ENCODE data around the gene SLC43A3. TPM values are rescaled to one million over a fixed set of nuclear protein-coding genes. Genes with fewer than 3 reads are reported as not detected.

SLC43A3 gene
- total RNA-seq, 2 donors from 2014 or later = 10.6 to 13.8 TPM

GRCh38 chr11:57440744-57441414, 14.0 kb upstream of the SLC43A3 start:
- TF ChIP-seq CTCF (conservative IDR thresholded peaks at IDR 0.05) = no peak
- no peak overlapping the region for H3K4me3 Mint-ChIP-seq
- no peaks in the 10 kb centered on the region for H3K4me1 Mint-ChIP-seq
- no peaks in the 10 kb centered on the region for H3K9me3 Mint-ChIP-seq
- Histone ChIP-seq H3K4me3 (ENCODE audit: low read length) (no peak overlapping the region), H3K4me1 (ENCODE audit: control insufficient read depth, insufficient read depth, low read length) (no peaks in the 10 kb centered on the region), H3K36me3 (ENCODE audit: control insufficient read depth, insufficient read depth, low read length) (no peaks in the 10 kb centered on the region), H3K9ac (ENCODE audit: extremely low read depth, low read length, poor library complexity, severe bottlenecking) (no peak overlapping the region), H3K27ac (ENCODE audit: low read depth, low read length) (no peak overlapping the region), H3K27me3 (ENCODE audit: control insufficient read depth, insufficient read depth, low read length, poor library complexity, severe bottlenecking) (no peaks in the 10 kb centered on the region), H3K9me3 (ENCODE audit: control insufficient read depth, low read length) (no peaks in the 10 kb centered on the region)
- 87% methylated on average over 4 of the region's 4 CpGs; no CpG with 5 or more reads in 1 of the 2 experiments for WGBS, 2 experiments (ENCODE audit: insufficient coverage in 1 of 2, insufficient read length in 1 of 2)
- H3K27ac Mint-ChIP-seq = no peak overlapping the region
- DNase-seq = no peak
- peaks cover 10% of the 10 kb centered on the region for H3K27me3 Mint-ChIP-seq (ENCODE audit: insufficient read depth)
- no peaks in the 10 kb centered on the region for H3K36me3 Mint-ChIP-seq (ENCODE audit: low read depth)

GRCh38 chr11:57439786-57440185, 12.9 kb upstream of the SLC43A3 start:
- Histone ChIP-seq H3K36me3 (ENCODE audit: control insufficient read depth, insufficient read depth, low read length) (no peaks in the 10 kb centered on the region), H3K27me3 (ENCODE audit: control insufficient read depth, insufficient read depth, low read length, poor library complexity, severe bottlenecking) (peaks cover 6% of the 10 kb centered on the region), H3K4me3 (ENCODE audit: low read length) (no peak overlapping the region), H3K27ac (ENCODE audit: low read depth, low read length) (no peak overlapping the region), H3K9me3 (ENCODE audit: control insufficient read depth, low read length) (no peaks in the 10 kb centered on the region), H3K4me1 (ENCODE audit: control insufficient read depth, insufficient read depth, low read length) (no peaks in the 10 kb centered on the region), H3K9ac (ENCODE audit: extremely low read depth, low read length, poor library complexity, severe bottlenecking) (no peak overlapping the region)
- TF ChIP-seq CTCF (conservative IDR thresholded peaks at IDR 0.05) = no peak
- Mint-ChIP-seq H3K36me3 (ENCODE audit: low read depth) (no peaks in the 10 kb centered on the region), H3K4me1 (no peaks in the 10 kb centered on the region), H3K27ac (no peak overlapping the region), H3K27me3 (ENCODE audit: insufficient read depth) (peaks cover 12% of the 10 kb centered on the region), H3K9me3 (no peaks in the 10 kb centered on the region), H3K4me3 (no peak overlapping the region)
- 80 to 82% methylated on average over 6 of the region's 6 CpGs for WGBS, 2 experiments (ENCODE audit: insufficient coverage in 1 of 2, insufficient read length in 1 of 2)
- no peak for DNase-seq

GRCh38 chr11:57438345-57439285, 11.7 kb upstream of the SLC43A3 start:
- H3K36me3 ChIP-seq (ENCODE audit: control insufficient read depth, insufficient read depth, low read length) = no peaks in the 10 kb centered on the region
- H3K4me3 ChIP-seq (ENCODE audit: low read length) = no peak overlapping the region
- peaks cover 6% of the 10 kb centered on the region for H3K27me3 ChIP-seq (ENCODE audit: control insufficient read depth, insufficient read depth, low read length, poor library complexity, severe bottlenecking)
- no peaks in the 10 kb centered on the region for H3K36me3 Mint-ChIP-seq (ENCODE audit: low read depth)
- peaks cover 17% of the 10 kb centered on the region for H3K27me3 Mint-ChIP-seq (ENCODE audit: insufficient read depth)
- DNase-seq = no peak
- no peak overlapping the region for H3K27ac ChIP-seq (ENCODE audit: low read depth, low read length)
- H3K9me3 Mint-ChIP-seq = no peaks in the 10 kb centered on the region
- WGBS, 2 experiments (ENCODE audit: insufficient coverage in 1 of 2, insufficient read length in 1 of 2) = 94 to 96% methylated on average over 11 to 12 of the region's 12 CpGs
- no peaks in the 10 kb centered on the region for H3K4me1 ChIP-seq (ENCODE audit: control insufficient read depth, insufficient read depth, low read length)
- no peak overlapping the region for H3K4me3 Mint-ChIP-seq
- H3K9me3 ChIP-seq (ENCODE audit: control insufficient read depth, low read length) = no peaks in the 10 kb centered on the region
- no peak for TF ChIP-seq CTCF (conservative IDR thresholded peaks at IDR 0.05)
- H3K4me1 Mint-ChIP-seq = no peaks in the 10 kb centered on the region
- H3K27ac Mint-ChIP-seq = no peak overlapping the region
- H3K9ac ChIP-seq (ENCODE audit: extremely low read depth, low read length, poor library complexity, severe bottlenecking) = no peak overlapping the region
